K562 (cell line): ENCODE data around the gene FAM217B. TPM values are rescaled to one million over a fixed set of nuclear protein-coding genes. Genes with fewer than 3 reads are reported as not detected.

Experiments
- BRF1 ChIP-seq: IDR thresholded peaks from 3 replicates; pipeline ENCODE4 v1.6.1; 2011; ENCODE audit warnings: borderline replicate concordance, mild to moderate bottlenecking; ENCODE audit not compliant: insufficient read length; ENCODE audit errors: extremely low read depth
- CTBP1 ChIP-seq: fragments of 450-650 bp; IDR thresholded peaks from 2 replicates; pipeline ENCODE4 v1.6.1; 2016; ENCODE audit warnings: borderline replicate concordance
- E4F1 ChIP-seq: fragments of 250-450 bp; sonication (Bioruptor Pico); IDR thresholded peaks from 2 replicates; pipeline ENCODE4 v1.5.0; 2021; ENCODE audit warnings: mild to moderate bottlenecking, borderline replicate concordance
- ELF1 ChIP-seq: fragments of 200-800 bp; sonication (Bioruptor generic); IDR thresholded peaks from 2 replicates; pipeline ENCODE4 v1.6.1; 2016; ENCODE audit warnings: missing genetic modification characterization, missing compliant biosample characterization
- FOXA1 ChIP-seq: fragments of 450-650 bp; IDR thresholded peaks from 2 replicates; pipeline ENCODE4 v1.6.1; 2016; ENCODE audit warnings: mild to moderate bottlenecking, borderline replicate concordance
- FOXK2 ChIP-seq, 2 experiments: fragments of 450-650 bp; IDR thresholded peaks in 1 of 2; conservative IDR thresholded peaks in 1 of 2; 2 replicates each; pipeline ENCODE4 v1.6.1; 2016; ENCODE audit warnings: low read depth in 2 of 2, mild to moderate bottlenecking in 1 of 2
- FOXP1 ChIP-seq: sonication (generic); formaldehyde crosslinking; IDR thresholded peaks from 2 replicates; pipeline ENCODE4 v1.8.0; 2022; ENCODE audit warnings: mild to moderate bottlenecking, missing genetic modification reagents
- GMEB1 ChIP-seq: fragments of 250-450 bp; sonication (Bioruptor Pico); IDR thresholded peaks from 2 replicates; pipeline ENCODE4 v1.4.0; 2020; ENCODE audit warnings: mild to moderate bottlenecking
- KDM1A ChIP-seq, 2 experiments: fragments of 450-650 bp; IDR thresholded peaks; 2 replicates each; pipeline ENCODE4 v1.6.1; 2016; ENCODE audit warnings: mild to moderate bottlenecking in 2 of 2
- KLF1 ChIP-seq: fragments of 450-650 bp; IDR thresholded peaks from 2 replicates; pipeline ENCODE4 v1.6.1; 2016; ENCODE audit warnings: missing genetic modification characterization, missing compliant biosample characterization
- MECOM ChIP-seq: fragments of 250-450 bp; sonication (Bioruptor Pico); IDR thresholded peaks from 2 replicates; pipeline ENCODE4 v1.8.0; 2022; ENCODE audit warnings: inconsistent platforms
- SP2 ChIP-seq: IDR thresholded peaks from 2 replicates; pipeline ENCODE4 v1.6.1; 2011; ENCODE audit warnings: mild to moderate bottlenecking, low read depth, low read length, moderate library complexity; ENCODE audit not compliant: poor library complexity, severe bottlenecking; ENCODE audit errors: extremely low read depth
- SREBF2 ChIP-seq: sonication (generic); formaldehyde crosslinking; IDR thresholded peaks from 2 replicates; pipeline ENCODE4 v1.4.0; 2020; ENCODE audit warnings: mild to moderate bottlenecking, missing genetic modification reagents
- TAF15 ChIP-seq: fragments of 200-400 bp; formaldehyde crosslinking; IDR thresholded peaks from 2 replicates; pipeline ENCODE4 v1.6.1; 2017; ENCODE audit warnings: mild to moderate bottlenecking, low read depth, low read length, moderate library complexity
- TAF9B ChIP-seq: fragments of 450-650 bp; IDR thresholded peaks from 2 replicates; pipeline ENCODE4 v1.6.1; 2018; ENCODE audit warnings: mild to moderate bottlenecking; ENCODE audit not compliant: partially characterized antibody
- ZNF253 ChIP-seq: fragments of 250-450 bp; sonication (Bioruptor Pico); conservative IDR thresholded peaks from 2 replicates; pipeline ENCODE4 v1.6.1; 2021; ENCODE audit warnings: mild to moderate bottlenecking
- ZNF583 ChIP-seq: fragments of 250-450 bp; sonication (Bioruptor Pico); IDR thresholded peaks from 2 replicates; pipeline ENCODE4 v1.4.0; 2020
- ZNF785 ChIP-seq: fragments of 250-450 bp; sonication (Bioruptor Pico); IDR thresholded peaks from 2 replicates; pipeline ENCODE4 v1.4.0; 2020; ENCODE audit warnings: mild to moderate bottlenecking
- polyA plus RNA-seq, 8 experiments: library from polyadenylated mRNA; depleted of rRNA in 4 of 8; stranded (reverse) in 5 of 8; unstranded in 3 of 8; fragments of >200 nt; fragmentation: Nextera tagmentation in 2 of 8; fragmentation: Illumina TruSeq in 1 of 8; extraction: Ambion mirVana in 2 of 8; extraction: Trizol in 1 of 8; gene quantifications; 2 replicates each; pipeline versions ENCODE4 v1.2.1 to v1.2.3, GENCODE V29; 2011 to 2014; ENCODE audit warnings: inconsistent platforms in 1 of 8, missing spikeins in 1 of 8
- total RNA-seq, 7 experiments: library from RNA; depleted of rRNA in 6 of 7; stranded (reverse); fragments of >200 nt in 6 of 7; fragmentation: Illumina TruSeq in 2 of 7; extraction: Trizol in 2 of 7; gene quantifications; 2 replicates each; pipeline versions ENCODE4 v1.2.1 to v1.2.3, GENCODE V29; 2011 to 2021; ENCODE audit warnings: low replicate concordance in 1 of 7
- TF ChIP-seq, protein P1 (sequence below): sonication (generic); formaldehyde crosslinking; IDR thresholded peaks from 2 replicates; pipeline ENCODE4 v1.8.0; 2022; ENCODE audit warnings: mild to moderate bottlenecking, low read depth, missing genetic modification reagents
- TF ChIP-seq, protein P2 (sequence below): sonication (generic); formaldehyde crosslinking; IDR thresholded peaks from 2 replicates; pipeline ENCODE4 v1.8.1; 2023; ENCODE audit warnings: mild to moderate bottlenecking, missing genetic modification reagents

Gene FAM217B
- total and polyA plus RNA-seq, 9 of the 15 experiments (the other 6 are each of a cell fraction or from before 2014, with no cell fraction given) = 4.8 to 11.4 (median 6.9) TPM

DNA sequence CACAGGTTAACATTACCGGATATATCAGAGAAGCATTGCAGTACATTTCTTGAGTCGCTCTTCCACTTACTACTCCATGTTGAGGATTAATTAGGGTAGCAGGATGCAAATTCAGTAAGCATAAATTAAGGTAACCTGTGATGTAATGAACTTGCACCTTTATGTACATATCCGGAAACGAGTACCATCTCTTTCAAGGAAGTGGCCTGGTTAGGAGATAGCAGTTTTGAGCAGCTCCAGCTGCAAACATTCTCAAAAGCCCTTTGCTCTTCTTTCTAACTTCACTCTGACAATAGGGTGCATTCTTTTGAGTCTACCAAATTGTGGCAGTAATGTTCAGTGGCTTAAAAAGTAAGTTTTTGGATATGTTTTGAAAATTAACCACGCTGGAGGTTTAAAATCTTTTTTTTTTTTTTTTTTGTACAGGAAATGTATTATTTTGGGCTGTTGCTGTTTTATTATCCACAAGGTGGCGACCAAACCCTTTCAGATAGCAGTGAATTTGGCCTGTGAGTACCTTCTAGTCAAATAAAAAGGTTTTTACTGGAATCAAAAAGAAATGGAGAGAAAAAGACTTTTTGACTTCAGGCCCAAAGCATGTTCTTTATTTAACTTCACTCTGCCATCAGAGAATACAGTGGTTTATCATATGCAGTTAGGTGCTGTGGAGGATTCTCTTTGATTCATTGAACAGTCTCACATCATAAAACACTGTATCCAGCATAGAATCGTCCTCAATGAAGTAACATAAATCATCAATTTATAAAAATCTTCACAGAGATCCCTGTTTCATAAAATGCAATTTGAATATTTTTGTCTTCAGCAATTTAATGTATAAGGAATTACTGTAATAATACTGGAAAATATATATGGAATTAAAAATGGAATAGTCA lies 8.9 kb downstream of the FAM217B start (continued):
- TF ChIP-seq ZNF583 = no peak
- no peak for TF ChIP-seq MECOM
- TF ChIP-seq, protein P1, sequence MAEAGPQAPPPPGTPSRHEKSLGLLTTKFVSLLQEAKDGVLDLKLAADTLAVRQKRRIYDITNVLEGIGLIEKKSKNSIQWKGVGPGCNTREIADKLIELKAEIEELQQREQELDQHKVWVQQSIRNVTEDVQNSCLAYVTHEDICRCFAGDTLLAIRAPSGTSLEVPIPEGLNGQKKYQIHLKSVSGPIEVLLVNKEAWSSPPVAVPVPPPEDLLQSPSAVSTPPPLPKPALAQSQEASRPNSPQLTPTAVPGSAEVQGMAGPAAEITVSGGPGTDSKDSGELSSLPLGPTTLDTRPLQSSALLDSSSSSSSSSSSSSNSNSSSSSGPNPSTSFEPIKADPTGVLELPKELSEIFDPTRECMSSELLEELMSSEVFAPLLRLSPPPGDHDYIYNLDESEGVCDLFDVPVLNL (CRISPR knock-in tag) = no peak
- TF ChIP-seq ELF1 (tag) = 0 out of 2 replicates have a peak, but pooled peaks have one; percentile 23
- no peak for TF ChIP-seq CTBP1
- TF ChIP-seq GMEB1 (CRISPR knock-in tag) = no peak
- TF ChIP-seq FOXK2 (conservative IDR thresholded peaks at IDR 0.05 in 1 of 2, IDR thresholded peaks at IDR 0.05 in 1 of 2; ENCODE audit: low read depth in 2 of 2) = peak in 1 of 2 experiments; percentile 11; a peak in 2 of 4 replicates
- no peak for TF ChIP-seq E4F1 (CRISPR knock-in tag)
- no peak for TF ChIP-seq TAF9B
- TF ChIP-seq FOXA1 = no peak
- TF ChIP-seq SP2 = no peak
- TF ChIP-seq KDM1A (IDR thresholded peaks at IDR 0.05) = no peak
- TF ChIP-seq KLF1 = no peak
- TF ChIP-seq, protein P2, sequence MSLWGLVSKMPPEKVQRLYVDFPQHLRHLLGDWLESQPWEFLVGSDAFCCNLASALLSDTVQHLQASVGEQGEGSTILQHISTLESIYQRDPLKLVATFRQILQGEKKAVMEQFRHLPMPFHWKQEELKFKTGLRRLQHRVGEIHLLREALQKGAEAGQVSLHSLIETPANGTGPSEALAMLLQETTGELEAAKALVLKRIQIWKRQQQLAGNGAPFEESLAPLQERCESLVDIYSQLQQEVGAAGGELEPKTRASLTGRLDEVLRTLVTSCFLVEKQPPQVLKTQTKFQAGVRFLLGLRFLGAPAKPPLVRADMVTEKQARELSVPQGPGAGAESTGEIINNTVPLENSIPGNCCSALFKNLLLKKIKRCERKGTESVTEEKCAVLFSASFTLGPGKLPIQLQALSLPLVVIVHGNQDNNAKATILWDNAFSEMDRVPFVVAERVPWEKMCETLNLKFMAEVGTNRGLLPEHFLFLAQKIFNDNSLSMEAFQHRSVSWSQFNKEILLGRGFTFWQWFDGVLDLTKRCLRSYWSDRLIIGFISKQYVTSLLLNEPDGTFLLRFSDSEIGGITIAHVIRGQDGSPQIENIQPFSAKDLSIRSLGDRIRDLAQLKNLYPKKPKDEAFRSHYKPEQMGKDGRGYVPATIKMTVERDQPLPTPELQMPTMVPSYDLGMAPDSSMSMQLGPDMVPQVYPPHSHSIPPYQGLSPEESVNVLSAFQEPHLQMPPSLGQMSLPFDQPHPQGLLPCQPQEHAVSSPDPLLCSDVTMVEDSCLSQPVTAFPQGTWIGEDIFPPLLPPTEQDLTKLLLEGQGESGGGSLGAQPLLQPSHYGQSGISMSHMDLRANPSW (CRISPR knock-in tag) = no peak
- TF ChIP-seq BRF1 = no peak
- TF ChIP-seq FOXP1 = no peak
- TF ChIP-seq ZNF253 (CRISPR knock-in tag) = no peak
- no peak for TF ChIP-seq ZNF785 (CRISPR knock-in tag)
- no peak for TF ChIP-seq TAF15
- TF ChIP-seq SREBF2 (CRISPR knock-in tag) = no peak
